ENCODE results near the gene HOXA6. TPM values are rescaled to one million over a fixed set of nuclear protein-coding genes. Genes with fewer than 3 reads are reported as not detected.

The HOXA6 gene
- total and polyA plus RNA-seq, 11 donors: not detected

GRCh38 chr7:27128776-27129728 is 18.5 kb downstream of the HOXA6 start:
- H3K36me3 ChIP-seq: no peaks in the 10 kb centered on the region
- WGBS, 4 donors: 21 to 26% (median 23%) methylated on average over 28 of the region's 28 CpGs
- peak overlapping the region in 6 of 12 donors; percentile 41 to 67 (median 56) for H3K4me3 ChIP-seq
- intact Hi-C loops (cut with DNase I): no loop called here
- TF ChIP-seq POLR2A (IDR thresholded peaks at IDR 0.05): no peak
- TF ChIP-seq CTCF (IDR thresholded peaks at IDR 0.05): no peak
- peak overlapping the region in 2 of 12 donors; percentile 83 to 89 for H3K27ac ChIP-seq
- H3K4me1 ChIP-seq: peaks cover 0 to 16% (median 0%) of the 10 kb centered on the region in 12 donors
- peaks cover 18 to 97% (median 88%) of the 10 kb centered on the region in 9 donors for H3K27me3 ChIP-seq
- no peaks in the 10 kb centered on the region for H3K9me3 ChIP-seq
- DNase-seq: no peak
- no peak for ATAC-seq

GRCh38 chr7:27128034-27128433 is 19.5 kb downstream of the HOXA6 start:
- ATAC-seq (no peak), DNase-seq (no peak)
- peaks cover 0 to 16% (median 0%) of the 10 kb centered on the region in 12 donors for H3K4me1 ChIP-seq
- intact Hi-C loops (cut with DNase I): no loop called here
- TF ChIP-seq POLR2A (IDR thresholded peaks at IDR 0.05): no peak
- TF ChIP-seq CTCF (IDR thresholded peaks at IDR 0.05): no peak
- 19 to 44% (median 30%) methylated on average over 2 of the region's 2 CpGs for WGBS, 4 donors
- no peaks in the 10 kb centered on the region for H3K36me3 ChIP-seq
- peaks cover 24 to 99% (median 89%) of the 10 kb centered on the region in 9 donors for H3K27me3 ChIP-seq
- no peaks in the 10 kb centered on the region for H3K9me3 ChIP-seq
- H3K4me3 ChIP-seq: no peak overlapping the region
- H3K27ac ChIP-seq: peak overlapping the region in 1 of 12 donors; percentile 83

GRCh38 chr7:27126596-27127327 is 20.8 kb downstream of the HOXA6 start:
- H3K4me1 ChIP-seq: peaks cover 0 to 16% (median 0%) of the 10 kb centered on the region in 12 donors

More at GRCh38 chr7:27126596-27127327, 20.8 kb downstream of the HOXA6 start:
- DNase-seq (no peak), ATAC-seq (no peak)
- no peaks in the 10 kb centered on the region for H3K36me3 ChIP-seq
- WGBS, 4 donors: 16 to 43% (median 23%) methylated on average over 3 of the region's 3 CpGs
- H3K27ac ChIP-seq: no peak overlapping the region
- H3K4me3 ChIP-seq: no peak overlapping the region
- H3K27me3 ChIP-seq: peaks cover 33 to 99% (median 83%) of the 10 kb centered on the region in 9 donors
- no peaks in the 10 kb centered on the region for H3K9me3 ChIP-seq
- TF ChIP-seq CTCF (IDR thresholded peaks at IDR 0.05): no peak
- TF ChIP-seq POLR2A (IDR thresholded peaks at IDR 0.05): no peak
- intact Hi-C loops (cut with DNase I): no loop called here

Data from heart left ventricle (tissue), 16 donors.